ENCODE measurements around the gene DUSP16. TPM values are rescaled to one million over a fixed set of nuclear protein-coding genes. Genes with fewer than 3 reads are reported as not detected.

DUSP16 gene
- total RNA-seq, 4 donors from 2014 or later = 15.3 to 29.0 (median 25.0) TPM

- no peak for TF ChIP-seq POLR2A (IDR thresholded peaks at IDR 0.05)
- TF ChIP-seq CTCF (IDR thresholded peaks at IDR 0.05) = no peak
- H3K4me3 ChIP-seq (ENCODE audit: low read depth, poor library complexity, severe bottlenecking) = no peak overlapping the region
- intact Hi-C loops (cut with DNase I; ENCODE audit: low total_unique reads) = no loop called here
- DNase-seq (ENCODE audit: low spot score in 2 of 2) = no peak
- 85 to 92% methylated on average over 8 of the region's 8 CpGs for WGBS, 2 donors
Observed at GRCh38 chr12:12488823-12489550, 73.7 kb downstream of the DUSP16 start.

- H3K4me3 ChIP-seq (ENCODE audit: low read depth, poor library complexity, severe bottlenecking) = no peak overlapping the region
- intact Hi-C loops (cut with DNase I; ENCODE audit: low total_unique reads) = no loop called here
- TF ChIP-seq CTCF (IDR thresholded peaks at IDR 0.05) (no peak), POLR2A (IDR thresholded peaks at IDR 0.05) (no peak)
- 65 to 71% methylated on average over 4 of the region's 4 CpGs for WGBS, 2 donors
- no peak for DNase-seq (ENCODE audit: low spot score in 2 of 2)
Observed at GRCh38 chr12:12488296-12488695, 74.4 kb downstream of the DUSP16 start.

GRCh38 chr12:12487490-12487889 is 75.2 kb downstream of the DUSP16 start:
- DNase-seq (ENCODE audit: low spot score in 2 of 2) = no peak
- TF ChIP-seq POLR2A (IDR thresholded peaks at IDR 0.05) (no peak), CTCF (IDR thresholded peaks at IDR 0.05) (no peak)
- intact Hi-C loops (cut with DNase I; ENCODE audit: low total_unique reads) = no loop called here
- WGBS, 2 donors = 95 to 96% methylated on average over 6 of the region's 6 CpGs
- H3K4me3 ChIP-seq (ENCODE audit: low read depth, poor library complexity, severe bottlenecking) = no peak overlapping the region

GRCh38 chr12:12486661-12487240 is 75.9 kb downstream of the DUSP16 start:
- no peak overlapping the region for H3K4me3 ChIP-seq (ENCODE audit: low read depth, poor library complexity, severe bottlenecking)
- no peak for DNase-seq (ENCODE audit: low spot score in 2 of 2)
- no peak for TF ChIP-seq POLR2A (IDR thresholded peaks at IDR 0.05)
- no peak for TF ChIP-seq CTCF (IDR thresholded peaks at IDR 0.05)
- intact Hi-C loops (cut with DNase I; ENCODE audit: low total_unique reads) = no loop called here
- WGBS, 2 donors = 91 to 92% methylated on average over 6 of the region's 6 CpGs

- no peak overlapping the region for H3K4me3 ChIP-seq (ENCODE audit: low read depth, poor library complexity, severe bottlenecking)
- intact Hi-C loops (cut with DNase I; ENCODE audit: low total_unique reads) = no loop called here
- WGBS, 2 donors = 74 to 82% methylated on average over 3 of the region's 3 CpGs
- TF ChIP-seq POLR2A (IDR thresholded peaks at IDR 0.05) = no peak
- TF ChIP-seq CTCF (IDR thresholded peaks at IDR 0.05) = no peak
- no peak for DNase-seq (ENCODE audit: low spot score in 2 of 2)
Observed at GRCh38 chr12:12483438-12483837, 79.2 kb downstream of the DUSP16 start.

All from lower leg skin (tissue), 4 donors.